Mesenchymal stem cell (in vitro differentiated cells and primary cell): Measurements from ENCODE around the gene STAC2.

ENCODE experiments used
- DNase-seq: peaks from one replicate; pipeline ENCODE4 v3.0.0-alpha.2; 2013
- H2AFZ ChIP-seq: one replicate; pipeline ENCODE4 v1.6.1; 2013; ENCODE audit warnings: low read depth, mild to moderate bottlenecking, control low read depth, inconsistent platforms, low read length, moderate library complexity
- H2AK5ac ChIP-seq: 2 replicates; pipeline ENCODE4 v1.6.1; 2013; ENCODE audit warnings: low read length, moderate library complexity, mild to moderate bottlenecking, inconsistent platforms; ENCODE audit not compliant: severe bottlenecking
- H2BK120ac ChIP-seq: one replicate; pipeline ENCODE4 v1.6.1; 2013; ENCODE audit warnings: low read depth, mild to moderate bottlenecking, inconsistent platforms, low read length, moderate library complexity
- H2BK12ac ChIP-seq, 2 experiments: one replicate each; pipeline ENCODE4 v1.6.1; 2013; ENCODE audit warnings: inconsistent platforms in 2 of 2, low read length in 2 of 2, mild to moderate bottlenecking in 2 of 2, moderate library complexity in 2 of 2, control low read depth in 1 of 2
- H2BK15ac ChIP-seq: one replicate; pipeline ENCODE4 v1.6.1; 2013; ENCODE audit warnings: mild to moderate bottlenecking, low read depth, inconsistent platforms; ENCODE audit not compliant: poor library complexity, severe bottlenecking
- H2BK5ac ChIP-seq: 2 replicates; pipeline ENCODE4 v1.6.1; 2013; ENCODE audit warnings: low read depth, mild to moderate bottlenecking, low read length, control low read depth, inconsistent platforms; ENCODE audit not compliant: poor library complexity, severe bottlenecking
- H3K14ac ChIP-seq, 2 experiments: one replicate each; pipeline ENCODE4 v1.6.1; 2013; ENCODE audit warnings: inconsistent platforms in 2 of 2, low read length in 2 of 2, control low read depth in 1 of 2, mild to moderate bottlenecking in 1 of 2, moderate library complexity in 1 of 2
- H3K18ac ChIP-seq, 2 experiments: one replicate each; pipeline ENCODE4 v1.6.1; 2013; ENCODE audit warnings: inconsistent platforms in 2 of 2, low read length in 2 of 2, control low read depth in 1 of 2, low read depth in 1 of 2, mild to moderate bottlenecking in 1 of 2
- H3K23ac ChIP-seq, 2 experiments: one replicate each; pipeline ENCODE4 v1.6.1; 2013; ENCODE audit warnings: inconsistent platforms in 2 of 2, low read length in 2 of 2, mild to moderate bottlenecking in 2 of 2, moderate library complexity in 2 of 2, control low read depth in 1 of 2
- H3K27ac ChIP-seq: 2 replicates; pipeline ENCODE4 v1.5.1; 2013; ENCODE audit warnings: mild to moderate bottlenecking, moderate library complexity, low read length, control low read depth, inconsistent platforms; ENCODE audit not compliant: poor library complexity, severe bottlenecking
- H3K27me3 ChIP-seq, 2 experiments: 2 replicates each; pipeline versions ENCODE4 v1.6.1 to v1.7.0; 2013; ENCODE audit warnings: low read length in 2 of 2, mild to moderate bottlenecking in 2 of 2, moderate library complexity in 2 of 2, control low read depth in 1 of 2, inconsistent platforms in 1 of 2; ENCODE audit not compliant: control insufficient read depth in 1 of 2, insufficient read depth in 1 of 2
- H3K36me3 ChIP-seq, 2 experiments: 2 replicates each; pipeline versions ENCODE4 v1.6.1 to v1.7.0; 2013; ENCODE audit warnings: low read length in 2 of 2, control low read depth in 1 of 2, inconsistent platforms in 1 of 2, low read depth in 1 of 2, mild to moderate bottlenecking in 1 of 2; ENCODE audit not compliant: insufficient read depth in 2 of 2, control insufficient read depth in 1 of 2
- H3K4ac ChIP-seq, 2 experiments: one replicate each; pipeline ENCODE4 v1.6.1; 2013; ENCODE audit warnings: inconsistent platforms in 2 of 2, low read length in 2 of 2, mild to moderate bottlenecking in 2 of 2, moderate library complexity in 2 of 2, control low read depth in 1 of 2, low read depth in 1 of 2
- H3K4me1 ChIP-seq: 2 replicates; pipeline ENCODE4 v1.6.1; 2013; ENCODE audit warnings: low read depth, low read length, control low read depth; ENCODE audit not compliant: control insufficient read depth, insufficient read depth
- H3K4me2 ChIP-seq: 2 replicates; pipeline ENCODE4 v1.6.1; 2013; ENCODE audit warnings: low read length, mild to moderate bottlenecking, inconsistent platforms; ENCODE audit not compliant: poor library complexity, severe bottlenecking
- H3K4me3 ChIP-seq, 2 experiments: 2 replicates each; pipeline versions ENCODE4 v1.5.1 to v1.7.0; 2013; ENCODE audit warnings: low read length in 2 of 2, mild to moderate bottlenecking in 2 of 2, control low read depth in 1 of 2, low read depth in 1 of 2; ENCODE audit not compliant: insufficient read depth in 1 of 2
- H3K79me1 ChIP-seq: replicated peaks from 2 replicates; pipeline ENCODE4 v1.6.1; 2013; ENCODE audit warnings: mild to moderate bottlenecking, control low read depth, low read length, inconsistent platforms; ENCODE audit not compliant: poor library complexity, severe bottlenecking
- H3K9ac ChIP-seq: 2 replicates; pipeline ENCODE4 v1.7.0; 2013; ENCODE audit warnings: mild to moderate bottlenecking, low read length, moderate library complexity
- H3K9me3 ChIP-seq: 2 replicates; pipeline ENCODE4 v1.7.0; 2013; ENCODE audit warnings: mild to moderate bottlenecking, low read length; ENCODE audit not compliant: control insufficient read depth
- H4K8ac ChIP-seq: one replicate; pipeline ENCODE4 v1.6.1; 2013; ENCODE audit warnings: inconsistent platforms, mild to moderate bottlenecking, low read length, moderate library complexity
- H4K91ac ChIP-seq: one replicate; pipeline ENCODE4 v1.6.1; 2013; ENCODE audit warnings: mild to moderate bottlenecking, low read length, inconsistent platforms
- WGBS: methylation state at CpG from one replicate; pipeline ENCODE4 v1.1.7; 2013; ENCODE audit warnings: mixed read lengths; 5-methylcytosine and 5-hydroxymethylcytosine counted together

STAC2 gene

DNA sequence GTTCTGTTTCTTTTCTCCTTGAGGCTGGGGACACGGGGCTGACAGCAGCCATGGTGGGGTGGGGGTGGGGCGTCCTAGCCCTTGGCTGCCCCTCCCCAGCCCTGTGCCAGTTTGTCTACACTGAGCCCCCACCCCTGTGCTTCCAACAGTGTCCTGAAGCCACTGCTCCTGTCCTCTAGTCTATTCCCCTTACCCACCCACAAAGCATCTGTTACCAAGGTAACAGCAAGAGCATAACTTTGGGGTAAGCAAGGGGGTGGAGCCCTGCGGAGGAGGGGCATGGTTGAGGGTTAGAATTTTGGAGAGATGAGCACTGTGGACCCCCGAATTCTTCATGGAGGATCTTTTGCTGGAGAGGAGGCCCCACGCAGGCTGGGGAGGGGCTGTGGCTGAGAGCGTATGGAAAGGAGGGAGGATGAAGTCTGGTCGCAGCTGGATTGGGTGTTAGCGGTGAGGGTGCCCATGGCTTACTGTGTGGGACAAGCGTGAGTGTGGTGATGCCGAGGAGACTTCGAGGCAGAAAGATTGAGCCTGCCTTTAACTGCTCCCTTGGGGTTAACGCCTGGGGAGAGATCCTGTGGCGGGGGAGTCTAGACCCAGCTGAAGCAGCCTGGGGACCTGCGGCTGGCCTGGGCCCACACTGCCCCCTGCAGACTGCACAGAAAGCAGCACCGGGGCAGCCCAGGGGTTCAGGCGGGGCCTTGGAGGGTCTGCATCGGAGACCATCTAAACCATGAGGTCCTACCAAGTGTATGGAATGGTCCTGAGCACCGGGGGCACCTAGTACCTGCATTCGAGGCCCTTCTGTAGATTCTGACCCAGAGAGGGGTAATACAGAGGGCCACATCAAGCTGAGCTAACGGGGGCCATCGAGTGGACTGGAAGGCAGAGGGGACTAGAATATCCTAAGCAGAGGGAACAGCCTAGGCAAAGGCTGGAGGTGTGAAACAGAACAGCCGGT, 6.1 kb upstream of the STAC2 start:
- peak; percentile 37 for DNase-seq
- no peak overlapping the region for H3K14ac ChIP-seq
- no peak overlapping the region for H2BK120ac ChIP-seq
- no peak overlapping the region for H4K8ac ChIP-seq
- peaks cover 28 to 46% of the 10 kb centered on the region in 2 experiments for H3K27me3 ChIP-seq
- no peaks in the 10 kb centered on the region for H3K9me3 ChIP-seq
- H3K4me3 ChIP-seq = peak overlapping the region in 1 of 2 experiments; percentile 46
- H3K36me3 ChIP-seq = no peaks in the 10 kb centered on the region
- no peak overlapping the region for H2BK15ac ChIP-seq
- no peak overlapping the region for H3K4me2 ChIP-seq
- no peak overlapping the region for H3K4ac ChIP-seq
- no peak overlapping the region for H3K27ac ChIP-seq
- peak overlapping the region in 1 of 2 experiments; percentile 50 for H3K18ac ChIP-seq
- H3K4me1 ChIP-seq = peaks cover 17% of the 10 kb centered on the region
- H2BK5ac ChIP-seq = no peak overlapping the region
- H3K23ac ChIP-seq = no peak overlapping the region
- WGBS = 29% methylated on average over 20 of the region's 22 CpGs
- no peak overlapping the region for H4K91ac ChIP-seq
- no peaks in the 10 kb centered on the region for H3K79me1 ChIP-seq
- peak overlapping the region; percentile 51 for H3K9ac ChIP-seq
- peak overlapping the region in 1 of 2 experiments; percentile 57 for H2BK12ac ChIP-seq
- no peak overlapping the region for H2AFZ ChIP-seq
- no peak overlapping the region for H2AK5ac ChIP-seq

DNA sequence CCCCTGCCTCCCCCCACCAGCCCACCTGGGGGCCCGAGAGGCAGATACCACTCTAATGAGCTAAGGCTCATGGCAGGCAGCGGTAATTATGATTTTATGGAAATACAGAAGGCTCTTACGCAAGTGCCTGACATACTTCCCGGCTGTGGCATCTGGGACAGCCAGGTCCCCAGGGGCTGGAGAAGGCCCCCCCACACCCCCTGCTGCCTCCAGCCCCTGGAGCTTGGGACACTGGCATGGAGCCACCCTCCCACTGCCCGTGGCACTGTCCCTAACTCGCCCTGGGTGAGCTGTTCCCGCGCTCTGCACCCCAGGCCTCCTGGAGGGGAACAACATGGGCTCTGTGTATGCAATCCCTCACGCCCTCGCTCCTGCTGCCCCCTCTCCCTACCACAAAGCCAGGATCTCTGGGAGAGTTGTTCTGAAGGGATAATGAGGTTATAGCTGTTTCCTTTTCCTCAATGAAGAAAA, 5.4 kb upstream of the STAC2 start:
- Histone ChIP-seq H3K9me3 (no peaks in the 10 kb centered on the region), H3K4me2 (no peak overlapping the region), H2BK12ac (peak overlapping the region in 1 of 2 experiments; percentile 13), H3K9ac (peak overlapping the region; percentile 51), H3K36me3 (no peaks in the 10 kb centered on the region), H3K4me3 (no peak overlapping the region), H3K18ac (no peak overlapping the region), H3K23ac (no peak overlapping the region), H2BK120ac (no peak overlapping the region), H3K4ac (no peak overlapping the region), H2BK15ac (no peak overlapping the region), H2BK5ac (no peak overlapping the region), H3K4me1 (peaks cover 15% of the 10 kb centered on the region), H2AFZ (no peak overlapping the region), H2AK5ac (no peak overlapping the region), H3K79me1 (no peaks in the 10 kb centered on the region), H3K27ac (no peak overlapping the region), H4K8ac (no peak overlapping the region), H4K91ac (no peak overlapping the region), H3K27me3 (peaks cover 30 to 50% of the 10 kb centered on the region in 2 experiments), H3K14ac (no peak overlapping the region)
- WGBS = 55% methylated on average over 7 of the region's 10 CpGs
- no peak for DNase-seq

DNA sequence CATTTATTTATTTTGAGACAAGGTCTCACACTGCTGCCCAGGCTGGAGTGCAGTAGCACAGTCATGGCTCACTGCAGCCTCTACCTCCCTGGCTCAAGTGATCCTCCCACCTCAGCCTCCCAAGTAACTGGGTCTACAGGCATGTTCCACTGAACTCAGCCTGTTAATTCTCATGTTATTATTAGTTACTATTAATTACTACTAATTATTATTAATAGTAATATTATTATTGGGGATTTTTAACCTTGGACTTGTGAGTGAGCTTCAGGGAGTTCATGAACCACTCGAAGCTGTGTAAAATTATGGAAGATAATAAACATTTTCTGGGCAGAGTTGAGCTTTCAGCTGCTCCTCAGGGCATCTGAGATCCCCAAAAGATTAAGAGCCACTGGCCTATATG, 4.6 kb upstream of the STAC2 start:
- Histone ChIP-seq H3K36me3 (no peaks in the 10 kb centered on the region), H3K4me1 (peaks cover 20% of the 10 kb centered on the region)

GRCh38 chr17:39229274-39229913, 3.6 kb upstream of the STAC2 start:
- H2BK15ac ChIP-seq = no peak overlapping the region
- H3K79me1 ChIP-seq = no peaks in the 10 kb centered on the region
- DNase-seq = peak; percentile 46
- no peak overlapping the region for H2AFZ ChIP-seq
- H3K27me3 ChIP-seq = peaks cover 34 to 58% of the 10 kb centered on the region in 2 experiments
- H3K23ac ChIP-seq = no peak overlapping the region
- no peak overlapping the region for H3K4ac ChIP-seq
- no peak overlapping the region for H4K91ac ChIP-seq
- H2BK120ac ChIP-seq = no peak overlapping the region
- no peak overlapping the region for H2BK5ac ChIP-seq
- 62% methylated on average over 11 of the region's 11 CpGs for WGBS
- H3K4me3 ChIP-seq = no peak overlapping the region
- no peak overlapping the region for H3K4me2 ChIP-seq
- H3K14ac ChIP-seq = no peak overlapping the region
- H3K27ac ChIP-seq = no peak overlapping the region
- no peak overlapping the region for H3K18ac ChIP-seq
- no peak overlapping the region for H2BK12ac ChIP-seq
- no peak overlapping the region for H2AK5ac ChIP-seq
- peaks cover 29% of the 10 kb centered on the region for H3K4me1 ChIP-seq
- no peak overlapping the region for H3K9ac ChIP-seq
- no peak overlapping the region for H4K8ac ChIP-seq
- H3K36me3 ChIP-seq = no peaks in the 10 kb centered on the region
- H3K9me3 ChIP-seq = no peaks in the 10 kb centered on the region

More for the DNA sequence above, 4.6 kb upstream of the STAC2 start:
- H3K27ac ChIP-seq = no peak overlapping the region
- H3K23ac ChIP-seq = no peak overlapping the region
- H3K4me3 ChIP-seq = no peak overlapping the region
- H3K4me2 ChIP-seq = no peak overlapping the region
- H2AK5ac ChIP-seq = no peak overlapping the region
- no peak overlapping the region for H2BK12ac ChIP-seq
- no peak overlapping the region for H2AFZ ChIP-seq
- H3K79me1 ChIP-seq = no peaks in the 10 kb centered on the region
- 91% methylated on average over 1 of the region's 1 CpG for WGBS
- no peak overlapping the region for H3K9ac ChIP-seq
- no peak overlapping the region for H2BK15ac ChIP-seq
- H2BK5ac ChIP-seq = no peak overlapping the region
- no peak for DNase-seq
- H3K14ac ChIP-seq = no peak overlapping the region
- H4K91ac ChIP-seq = no peak overlapping the region
- H4K8ac ChIP-seq = no peak overlapping the region
- no peak overlapping the region for H2BK120ac ChIP-seq
- H3K4ac ChIP-seq = no peak overlapping the region
- no peak overlapping the region for H3K18ac ChIP-seq
- H3K9me3 ChIP-seq = no peaks in the 10 kb centered on the region
- H3K27me3 ChIP-seq = peaks cover 28 to 54% of the 10 kb centered on the region in 2 experiments
